DOHH2 (cell line): ENCODE data around the gene EXD3.

Experiments
- H3F3A ChIP-seq: fragments of 200-600 bp; sonication (generic), shearing (Covaris generic); 2 replicates; pipeline ENCODE4 v1.6.0; 2016; ENCODE audit warnings: antibody characterized with exemption, mild to moderate bottlenecking; ENCODE audit not compliant: control insufficient read depth, insufficient read depth
- H3K27ac ChIP-seq: fragments of 200-600 bp; sonication (generic); 2 replicates; pipeline ENCODE4 v1.5.1; 2014; ENCODE audit warnings: low read depth, mild to moderate bottlenecking, low read length, moderate library complexity
- H3K27me3 ChIP-seq: fragments of 200-600 bp; sonication (generic); 2 replicates; pipeline ENCODE4 v1.6.1; 2014; ENCODE audit warnings: mild to moderate bottlenecking, low read length, mixed read lengths; ENCODE audit not compliant: control insufficient read depth
- H3K36me3 ChIP-seq: fragments of 200-600 bp; sonication (generic); 2 replicates; pipeline ENCODE4 v1.6.1; 2014; ENCODE audit warnings: mild to moderate bottlenecking, low read length, moderate library complexity, mixed read lengths; ENCODE audit not compliant: control insufficient read depth
- H3K4me1 ChIP-seq: fragments of 200-600 bp; sonication (generic); 2 replicates; pipeline ENCODE4 v1.6.1; 2014; ENCODE audit warnings: mild to moderate bottlenecking, low read length, mixed read lengths; ENCODE audit not compliant: control insufficient read depth
- H3K4me2 ChIP-seq: fragments of 200-600 bp; sonication (generic); 2 replicates; pipeline ENCODE4 v1.6.0; 2014; ENCODE audit warnings: mild to moderate bottlenecking, low read length, moderate library complexity
- H3K4me3 ChIP-seq: fragments of 200-600 bp; sonication (generic); 2 replicates; pipeline ENCODE4 v1.5.1; 2014; ENCODE audit warnings: mild to moderate bottlenecking, low read length, mixed read lengths
- H3K79me2 ChIP-seq: fragments of 200-600 bp; sonication (generic); 2 replicates; pipeline ENCODE4 v1.6.1; 2014; ENCODE audit warnings: mild to moderate bottlenecking, low read length, mixed read lengths; ENCODE audit not compliant: control insufficient read depth
- H3K9me2 ChIP-seq: fragments of 200-600 bp; sonication (generic); replicated peaks from 2 replicates; pipeline ENCODE4 v1.6.1; 2014; ENCODE audit warnings: mild to moderate bottlenecking, low read length, mixed read lengths; ENCODE audit not compliant: control insufficient read depth
- H3K9me3 ChIP-seq: fragments of 200-600 bp; sonication (generic); 2 replicates; pipeline ENCODE4 v1.6.1; 2014; ENCODE audit warnings: antibody characterized with exemption, low read length, mixed read lengths; ENCODE audit not compliant: control insufficient read depth, insufficient read depth
- H4K20me1 ChIP-seq: fragments of 200-600 bp; sonication (generic); 2 replicates; pipeline ENCODE4 v1.6.0; 2014; ENCODE audit warnings: low read depth, mild to moderate bottlenecking, antibody characterized with exemption, low read length, moderate library complexity; ENCODE audit not compliant: control insufficient read depth, insufficient read depth
- CTCF ChIP-seq: fragments of 200-600 bp; sonication (generic); IDR thresholded peaks from one replicate; pipeline ENCODE4 v1.5.1; 2014; ENCODE audit warnings: antibody characterized with exemption, mild to moderate bottlenecking, low read depth, low read length; ENCODE audit not compliant: poor library complexity, severe bottlenecking
- EZH2phosphoT487 ChIP-seq: fragments of 200-600 bp; sonication (generic); IDR thresholded peaks from 2 replicates; pipeline ENCODE4 v1.6.1; 2017; ENCODE audit warnings: borderline replicate concordance, mild to moderate bottlenecking, antibody characterized with exemption, low read length, moderate library complexity, mixed read lengths

The EXD3 gene

GRCh38 chr9:137454597-137455358, 31.8 kb upstream of the EXD3 start:
- Histone ChIP-seq H3K9me3 (no peaks in the 10 kb centered on the region), H3K79me2 (peaks cover 20% of the 10 kb centered on the region), H3F3A (no peaks in the 10 kb centered on the region), H3K4me2 (peak overlapping the region; percentile 89), H3K4me3 (peak overlapping the region; percentile 71), H3K9me2 (no peaks in the 10 kb centered on the region), H3K4me1 (peaks cover 83% of the 10 kb centered on the region), H3K27ac (peak overlapping the region; percentile 20; the same call in 1 of the 2 replicates), H4K20me1 (no peaks in the 10 kb centered on the region; the same call in 1 of the 2 replicates), H3K36me3 (peaks cover 66% of the 10 kb centered on the region), H3K27me3 (no peaks in the 10 kb centered on the region)
- TF ChIP-seq CTCF (no peak), EZH2phosphoT487 (no peak)

GRCh38 chr9:137454145-137454596, 31.2 kb upstream of the EXD3 start:
- no peak for TF ChIP-seq CTCF
- no peak for TF ChIP-seq EZH2phosphoT487
- no peaks in the 10 kb centered on the region for H3K9me2 ChIP-seq
- peaks cover 72% of the 10 kb centered on the region for H3K36me3 ChIP-seq
- H3K27ac ChIP-seq: peak overlapping the region; percentile 20; the same call in 1 of the 2 replicates
- peak overlapping the region; percentile 71 for H3K4me3 ChIP-seq
- H3F3A ChIP-seq: no peaks in the 10 kb centered on the region
- H3K27me3 ChIP-seq: no peaks in the 10 kb centered on the region
- no peaks in the 10 kb centered on the region; the same call in 1 of the 2 replicates for H4K20me1 ChIP-seq
- H3K4me2 ChIP-seq: peak overlapping the region; percentile 89
- H3K4me1 ChIP-seq: peaks cover 78% of the 10 kb centered on the region
- H3K79me2 ChIP-seq: peaks cover 20% of the 10 kb centered on the region
- H3K9me3 ChIP-seq: no peaks in the 10 kb centered on the region

- Histone ChIP-seq H3K4me2 (peak overlapping the region; percentile 38; the same call in 1 of the 2 replicates), H3K27ac (no peak overlapping the region)
These were observed 30.7 kb upstream of the EXD3 start for GRCh38 chr9:137453643-137454081.

More at GRCh38 chr9:137453643-137454081, 30.7 kb upstream of the EXD3 start:
- H4K20me1 ChIP-seq: no peaks in the 10 kb centered on the region; the same call in 1 of the 2 replicates
- peaks cover 75% of the 10 kb centered on the region for H3K36me3 ChIP-seq
- H3K4me3 ChIP-seq: 0 out of 2 replicates have a peak overlapping the region, but pooled peaks have one; percentile 36
- no peak for TF ChIP-seq EZH2phosphoT487
- H3K9me3 ChIP-seq: no peaks in the 10 kb centered on the region
- no peaks in the 10 kb centered on the region for H3F3A ChIP-seq
- no peaks in the 10 kb centered on the region for H3K9me2 ChIP-seq
- peaks cover 18% of the 10 kb centered on the region for H3K79me2 ChIP-seq
- H3K27me3 ChIP-seq: no peaks in the 10 kb centered on the region
- peaks cover 78% of the 10 kb centered on the region for H3K4me1 ChIP-seq
